GM12878 (cell line): ENCODE data around the gene RTP5. TPM values are rescaled to one million over a fixed set of nuclear protein-coding genes. Genes with fewer than 3 reads are reported as not detected.

Source experiments
- ATAC-seq: fragments of 200-7000 bp; cut with Tn5 transposase; 3 replicates; pipeline ENCODE4 v1.9.1; 2020; ENCODE audit warnings: mild to moderate bottlenecking, moderate library complexity
- BruUV-seq: library from RNA; stranded (reverse); fragments of 400-500 nt; replicated peaks from 2 replicates; lab custom pipeline; 2021; lab: Mats Ljungman, UMichigan
- CTCF ChIA-PET: fragments of 300-600 bp; sonication (Branson Sonifier 250); formaldehyde crosslinking; extraction: SDS; loops from one replicate; lab custom pipeline; 2021; ENCODE audit warnings: inconsistent platforms; lab: Yijun Ruan, JAX
- POLR2A ChIA-PET: fragments of 350-600 bp; formaldehyde crosslinking; extraction: SDS; loops from one replicate; lab custom pipeline; 2021; ENCODE audit warnings: inconsistent platforms; lab: Charles Lee
- RAD21 ChIA-PET: fragments of 300-600 bp; sonication (Branson Sonifier 250); formaldehyde crosslinking; loops from one replicate; lab custom pipeline; 2023; ENCODE audit warnings: antibody characterized with exemption; ENCODE audit not compliant: unreplicated experiment; lab: Charles Lee
- SMC1A ChIA-PET: fragments of 300-600 bp; sonication (Branson Sonifier 250); formaldehyde crosslinking; loops from one replicate; lab custom pipeline; 2023; ENCODE audit not compliant: unreplicated experiment, uncharacterized antibody; lab: Charles Lee
- DNase-seq: peaks from one replicate; pipeline ENCODE4 v3.0.0-alpha.2; 2011; ENCODE audit warnings: low read depth, low spot score
- FAIRE-seq: peaks from 3 replicates; lab custom pipeline; 2011; peaks lifted over from hg19 to GRCh38; lab: Jason Lieb, UNC
- H2AFZ ChIP-seq: 2 replicates; pipeline ENCODE4 v1.6.0; 2011; ENCODE audit warnings: low read depth, low read length, control low read depth; ENCODE audit not compliant: control insufficient read depth
- H3K27ac ChIP-seq: 2 replicates; pipeline ENCODE4 v1.5.1; 2011; ENCODE audit warnings: control low read depth; ENCODE audit not compliant: control insufficient read depth, insufficient read depth
- H3K27me3 ChIP-seq, 2 experiments: replicated peaks in 1 of 2; 2 replicates each; pipeline versions ENCODE4 v1.6.0 to v1.6.1; 2011; ENCODE audit warnings: low read length in 1 of 2; ENCODE audit not compliant: control insufficient read depth in 2 of 2, insufficient read depth in 2 of 2
- H3K36me3 ChIP-seq, 2 experiments: 2 replicates each; pipeline ENCODE4 v1.5.1; 2011; ENCODE audit warnings: low read length in 1 of 2; ENCODE audit not compliant: control insufficient read depth in 2 of 2, insufficient read depth in 2 of 2
- H3K4me1 ChIP-seq: 2 replicates; pipeline ENCODE4 v1.6.1; 2011; ENCODE audit warnings: mild to moderate bottlenecking, low read length, moderate library complexity, mixed read lengths; ENCODE audit not compliant: control insufficient read depth, insufficient read depth
- H3K4me2 ChIP-seq: 2 replicates; pipeline ENCODE4 v1.6.0; 2011; ENCODE audit warnings: control low read depth; ENCODE audit not compliant: control insufficient read depth, insufficient read depth
- H3K4me3 ChIP-seq: fragments of 200-600 bp; sonication (generic); 2 replicates; pipeline ENCODE4 v1.5.1; 2016
- H3K79me2 ChIP-seq: 2 replicates; pipeline ENCODE4 v1.6.0; 2011; ENCODE audit warnings: low read length; ENCODE audit not compliant: control insufficient read depth, insufficient read depth
- H3K9ac ChIP-seq: 2 replicates; pipeline ENCODE4 v1.8.0; 2011; ENCODE audit warnings: low read length, control low read depth, mixed read lengths; ENCODE audit not compliant: control insufficient read depth, insufficient read depth
- H3K9me3 ChIP-seq: replicated peaks from 3 replicates; pipeline ENCODE4 v1.5.1; 2011; ENCODE audit warnings: mild to moderate bottlenecking, low read length; ENCODE audit not compliant: control insufficient read depth, insufficient read depth
- H4K20me1 ChIP-seq: 2 replicates; pipeline ENCODE4 v1.6.0; 2011; ENCODE audit not compliant: control insufficient read depth, insufficient read depth
- BACH1 ChIP-seq: fragments of 450-650 bp; IDR thresholded peaks from 2 replicates; pipeline ENCODE4 v1.6.1; 2017; ENCODE audit warnings: mild to moderate bottlenecking, borderline replicate concordance
- CEBPZ ChIP-seq: fragments of 150-350 bp; IDR thresholded peaks from 2 replicates; pipeline ENCODE4 v1.6.1; 2016; ENCODE audit warnings: low read depth, low read length
- CHD4 ChIP-seq: fragments of 200-600 bp; sonication (generic); IDR thresholded peaks from 2 replicates; pipeline ENCODE4 v1.6.1; 2016; ENCODE audit warnings: mild to moderate bottlenecking
- HCFC1 ChIP-seq: fragments of 150-350 bp; IDR thresholded peaks from 2 replicates; pipeline ENCODE4 v1.6.1; 2014; ENCODE audit warnings: low read length
- MAX ChIP-seq: IDR thresholded peaks from 2 replicates; pipeline ENCODE4 v1.6.1; 2012; ENCODE audit warnings: low read depth, low read length, improper control_type of control experiment
- PAX8 ChIP-seq: fragments of 450-650 bp; IDR thresholded peaks from 2 replicates; pipeline ENCODE4 v1.6.1; 2017; ENCODE audit warnings: mild to moderate bottlenecking, moderate library complexity
- POLR2A ChIP-seq: IDR thresholded peaks from 2 replicates; pipeline ENCODE4 v1.6.1; 2011; ENCODE audit warnings: low read depth, mild to moderate bottlenecking, low read length
- SKIL ChIP-seq: fragments of 450-650 bp; IDR thresholded peaks from 2 replicates; pipeline ENCODE4 v1.6.1; 2017; ENCODE audit warnings: mild to moderate bottlenecking, low read depth, inconsistent platforms; ENCODE audit not compliant: poor library complexity, severe bottlenecking
- SREBF1 ChIP-seq: IDR thresholded peaks from 2 replicates; pipeline ENCODE4 v1.6.1; 2012; ENCODE audit warnings: mild to moderate bottlenecking, low read length
- SUZ12 ChIP-seq: fragments of 200-600 bp; sonication (generic); IDR thresholded peaks from one replicate; pipeline ENCODE4 v1.6.1; 2018; ENCODE audit warnings: antibody characterized with exemption, mild to moderate bottlenecking; ENCODE audit not compliant: unreplicated experiment
- TCF7 ChIP-seq: IDR thresholded peaks from 2 replicates; pipeline ENCODE4 v1.6.1; 2014; ENCODE audit warnings: antibody characterized with exemption, borderline replicate concordance
- ZNF207 ChIP-seq: fragments of 450-650 bp; IDR thresholded peaks from 2 replicates; pipeline ENCODE4 v1.6.1; 2014; ENCODE audit warnings: antibody characterized with exemption, mild to moderate bottlenecking, borderline replicate concordance
- ZNF384 ChIP-seq: IDR thresholded peaks from 2 replicates; pipeline ENCODE4 v1.6.1; 2012; ENCODE audit warnings: low read depth, mild to moderate bottlenecking, low read length, improper control_type of control experiment, borderline replicate concordance
- ZNF687 ChIP-seq: fragments of 450-650 bp; IDR thresholded peaks from 2 replicates; pipeline ENCODE4 v1.6.1; 2017; ENCODE audit warnings: mild to moderate bottlenecking, moderate library complexity
- WGBS: methylation state at CpG from one replicate; pipeline ENCODE4 v1.1.6; 2016; ENCODE audit warnings: low lambda C conversion rate; ENCODE audit not compliant: insufficient replicate concordance, insufficient coverage; ENCODE audit errors: missing lambda C conversion rate; 5-methylcytosine and 5-hydroxymethylcytosine counted together
- in situ Hi-C: fragments of 300-500 bp; cut with MboI; formaldehyde crosslinking; loops from 9 replicates; pipeline ENCODE4 v1.14.3; 2018; ENCODE audit warnings: mixed read lengths
- intact Hi-C: fragments of 100-400 bp; cut with micrococcal nuclease; formaldehyde crosslinking; loops from one replicate; pipeline ENCODE4 v1.14.2; 2022; ENCODE audit not compliant: unreplicated experiment
- polyA plus RNA-seq, 11 experiments: library from polyadenylated mRNA; depleted of rRNA in 4 of 11; unstranded in 6 of 11; stranded (reverse) in 5 of 11; fragments of >200 nt; fragmentation: Nextera tagmentation in 4 of 11; fragmentation: Illumina TruSeq in 1 of 11; extraction: Ambion mirVana in 4 of 11; extraction: Trizol in 1 of 11; gene quantifications; 1 replicate in 1 of 11; 2 replicates in 10 of 11; pipeline versions ENCODE4 v1.2.1 to v1.2.3, GENCODE V29; 2011 to 2016; ENCODE audit warnings: inconsistent platforms in 2 of 11, missing spikeins in 2 of 11, low read depth in 1 of 11
- total RNA-seq, 4 experiments: library from RNA; depleted of rRNA in 3 of 4; stranded (reverse); fragments of >200 nt in 3 of 4; fragmentation: Illumina TruSeq in 1 of 4; extraction: Trizol in 1 of 4; gene quantifications; 2 replicates each; pipeline versions ENCODE4 v1.2.1 to v1.2.3, GENCODE V29; 2013 to 2021

RTP5 gene
- total and polyA plus RNA-seq, 10 of the 15 experiments (the other 5 are each of a cell fraction or from before 2014, with no cell fraction given): 0.05 TPM; not detected in 9

- no peak for ATAC-seq
- Histone ChIP-seq H3K36me3 (no peaks in the 10 kb centered on the region), H3K27ac (no peak overlapping the region), H3K4me1 (peaks cover 6% of the 10 kb centered on the region; the same call in 1 of the 2 replicates), H3K9ac (no peak overlapping the region), H3K79me2 (no peaks in the 10 kb centered on the region), H4K20me1 (no peaks in the 10 kb centered on the region), H3K4me3 (no peak overlapping the region), H3K4me2 (no peak overlapping the region), H2AFZ (no peak overlapping the region), H3K9me3 (no peaks in the 10 kb centered on the region; the same call in 1 of the 3 replicates), H3K27me3 (no peaks in the 10 kb centered on the region)
- ChIA-PET POLR2A (no interaction called here), RAD21 (interaction anchor here (1.0 to 2.0 kb wide), 2 partner anchors 143 to 174 kb away, joined by 3 to 7 read pairs; partner anchors contain the start of genes D2HGDH and ING5), CTCF (interaction anchor here (0.8 to 1.7 kb wide), 2 partner anchors 206 to 217 kb away, joined by 3 to 8 read pairs; no protein-coding TSS in a partner anchor), SMC1A (interaction anchor here (0.7 to 1.0 kb wide), 3 partner anchors 175 to 189 kb away, joined by 3 to 4 read pairs (median 3); partner anchors contain the start of gene ING5)
- no peak for DNase-seq
- 42% methylated on average over 18 of the region's 18 CpGs for WGBS
- no peak for FAIRE-seq
- intact Hi-C loops: loop anchor here (1.0 kb wide), 1 partner anchor 104 kb away; no protein-coding TSS in a partner anchor
- BruUV-seq: no TSS peak
- TF ChIP-seq BACH1 (no peak), ZNF687 (no peak), PAX8 (no peak), CEBPZ (no peak), ZNF384 (no peak), CHD4 (no peak), ZNF207 (no peak), SREBF1 (no peak), TCF7 (no peak), SUZ12 (no peak), MAX (no peak), SKIL (no peak), POLR2A (no peak), HCFC1 (no peak)
- in situ Hi-C loops: loop anchor here (5.0 to 10.0 kb wide), 3 partner anchors 174 to 524 kb away; partner anchors contain the start of gene ING5
These were observed 7.1 kb downstream of the RTP5 start for GRCh38 chr2:241876528-241877196.
